ENCODE data around the gene ZNF335. TPM values are rescaled to one million over a fixed set of nuclear protein-coding genes. Genes with fewer than 3 reads are reported as not detected.

The ZNF335 gene
- total and polyA plus RNA-seq, 8 donors, result 7.4 to 27.4 (median 8.8) TPM

DNA sequence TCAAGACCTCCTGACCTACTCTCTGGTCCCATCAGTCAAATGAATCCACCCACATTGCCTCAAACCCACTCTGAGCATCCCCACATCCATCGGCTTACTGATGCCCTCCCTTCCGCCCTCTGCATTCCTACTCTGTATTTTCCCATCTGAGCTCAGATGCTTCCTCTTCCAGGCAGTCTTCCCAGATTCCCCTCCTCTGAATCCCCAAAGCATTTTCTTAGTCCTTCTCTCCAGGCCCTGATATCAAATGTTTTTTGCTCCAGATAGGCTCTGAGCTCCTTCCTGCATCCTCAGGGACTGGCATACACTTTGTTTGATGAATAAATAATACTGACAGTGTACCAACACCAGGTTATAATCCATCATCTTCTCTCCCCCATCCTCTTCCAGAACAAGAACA lies 63.9 kb downstream of the ZNF335 start:
- Histone ChIP-seq H3K27ac (no peak overlapping the region), H3K4me3 (no peak overlapping the region), H3K9me3 (no peaks in the 10 kb centered on the region), H3K36me3 (peaks cover 0 to 19% (median 0%) of the 10 kb centered on the region in 3 donors), H3K27me3 (no peaks in the 10 kb centered on the region), H3K4me1 (no peaks in the 10 kb centered on the region)
- ATAC-seq, result no peak
- intact Hi-C loops (cut with DNase I), result no loop called here
- WGBS, 2 donors, result 93 to 98% methylated on average over 2 of the region's 2 CpGs
- DNase-seq, result no peak
- TF ChIP-seq, protein P1, sequence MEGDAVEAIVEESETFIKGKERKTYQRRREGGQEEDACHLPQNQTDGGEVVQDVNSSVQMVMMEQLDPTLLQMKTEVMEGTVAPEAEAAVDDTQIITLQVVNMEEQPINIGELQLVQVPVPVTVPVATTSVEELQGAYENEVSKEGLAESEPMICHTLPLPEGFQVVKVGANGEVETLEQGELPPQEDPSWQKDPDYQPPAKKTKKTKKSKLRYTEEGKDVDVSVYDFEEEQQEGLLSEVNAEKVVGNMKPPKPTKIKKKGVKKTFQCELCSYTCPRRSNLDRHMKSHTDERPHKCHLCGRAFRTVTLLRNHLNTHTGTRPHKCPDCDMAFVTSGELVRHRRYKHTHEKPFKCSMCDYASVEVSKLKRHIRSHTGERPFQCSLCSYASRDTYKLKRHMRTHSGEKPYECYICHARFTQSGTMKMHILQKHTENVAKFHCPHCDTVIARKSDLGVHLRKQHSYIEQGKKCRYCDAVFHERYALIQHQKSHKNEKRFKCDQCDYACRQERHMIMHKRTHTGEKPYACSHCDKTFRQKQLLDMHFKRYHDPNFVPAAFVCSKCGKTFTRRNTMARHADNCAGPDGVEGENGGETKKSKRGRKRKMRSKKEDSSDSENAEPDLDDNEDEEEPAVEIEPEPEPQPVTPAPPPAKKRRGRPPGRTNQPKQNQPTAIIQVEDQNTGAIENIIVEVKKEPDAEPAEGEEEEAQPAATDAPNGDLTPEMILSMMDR (IDR thresholded peaks at IDR 0.05), result no peak
- no peak for FAIRE-seq

DNA sequence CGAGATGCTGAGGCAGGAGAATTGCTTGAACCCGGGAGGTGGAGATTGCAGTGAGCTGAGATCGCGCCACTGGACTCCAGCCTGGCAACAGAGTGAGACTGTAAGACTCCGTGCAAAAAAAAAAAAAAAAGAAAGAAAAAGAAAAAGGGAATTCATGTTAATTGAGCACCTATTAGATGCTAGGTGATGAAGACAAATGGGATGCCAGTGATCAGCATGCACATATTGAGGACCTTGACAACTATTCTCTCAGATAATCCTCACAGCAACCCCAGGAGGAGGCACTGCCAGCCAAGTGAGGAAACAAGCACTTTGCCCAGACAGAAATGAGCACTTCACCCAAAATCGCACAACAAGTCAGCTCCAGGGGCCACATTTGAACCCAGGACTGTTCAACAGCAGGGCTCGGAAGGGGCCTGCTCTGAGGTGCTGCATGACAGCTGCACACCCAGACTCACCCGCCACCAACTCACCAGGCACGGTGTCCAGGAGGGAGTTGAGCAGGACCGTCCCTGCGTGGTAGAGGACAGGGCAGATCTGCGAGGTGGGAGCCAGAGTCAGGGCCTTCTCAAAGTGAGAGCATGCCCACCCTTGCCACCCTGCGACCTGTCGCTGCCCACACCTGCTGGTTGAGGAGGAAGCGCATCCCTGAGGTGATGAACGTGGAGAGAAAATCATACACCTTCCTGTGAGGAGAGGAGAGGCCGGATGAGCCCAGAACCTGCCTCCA lies 64.6 kb downstream of the ZNF335 start:
- Histone ChIP-seq H3K4me3 (no peak overlapping the region), H3K27ac (no peak overlapping the region), H3K9me3 (no peaks in the 10 kb centered on the region), H3K4me1 (no peaks in the 10 kb centered on the region), H3K27me3 (no peaks in the 10 kb centered on the region), H3K36me3 (peaks cover 0 to 19% (median 0%) of the 10 kb centered on the region in 3 donors)
- WGBS, 2 donors, result 94% methylated on average over 17 of the region's 17 CpGs
- TF ChIP-seq, protein P1 (IDR thresholded peaks at IDR 0.05), result no peak
- DNase-seq (peak in 1 of 6 donors; percentile 17), FAIRE-seq (no peak), ATAC-seq (no peak)
- intact Hi-C loops (cut with DNase I), result no loop called here

DNA sequence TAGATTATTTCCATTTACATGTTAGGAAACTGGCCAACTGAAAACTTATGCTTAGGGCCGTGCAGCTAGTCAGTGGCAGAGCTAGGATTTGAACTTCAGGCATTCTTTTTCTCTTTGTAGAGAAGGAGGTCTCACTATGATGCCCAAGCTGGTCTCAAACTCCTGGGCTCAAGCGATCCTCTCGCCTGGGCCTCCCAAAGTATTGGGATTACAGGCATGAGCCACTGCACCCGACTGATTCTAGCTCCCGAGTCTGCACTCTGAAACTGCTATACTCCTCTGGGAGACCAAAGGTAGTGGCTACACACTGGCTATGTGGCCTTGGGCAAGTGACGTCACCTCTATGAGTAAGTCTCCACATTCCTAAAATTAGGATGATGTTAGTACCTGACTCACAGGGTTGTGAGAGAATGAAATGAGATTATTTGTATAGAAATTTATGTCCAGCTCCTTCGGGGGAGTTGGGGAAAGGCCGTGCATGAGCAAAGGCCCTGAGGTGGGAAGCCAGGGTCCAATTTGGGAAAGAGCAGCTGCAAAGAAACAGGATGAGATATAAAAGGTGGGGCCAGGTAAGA lies 66.4 kb downstream of the ZNF335 start:
- Histone ChIP-seq H3K4me1 (no peaks in the 10 kb centered on the region), H3K4me3 (no peak overlapping the region), H3K27ac (no peak overlapping the region), H3K27me3 (no peaks in the 10 kb centered on the region), H3K36me3 (peaks cover 0 to 31% (median 0%) of the 10 kb centered on the region in 3 donors), H3K9me3 (no peaks in the 10 kb centered on the region)
- TF ChIP-seq, protein P1 (IDR thresholded peaks at IDR 0.05), result no peak
- ATAC-seq (peak in 1 of 4 donors; percentile 43), FAIRE-seq (no peak), DNase-seq (no peak)
- intact Hi-C loops (cut with DNase I), result no loop called here
- 82 to 90% methylated on average over 8 of the region's 8 CpGs for WGBS, 2 donors

DNA sequence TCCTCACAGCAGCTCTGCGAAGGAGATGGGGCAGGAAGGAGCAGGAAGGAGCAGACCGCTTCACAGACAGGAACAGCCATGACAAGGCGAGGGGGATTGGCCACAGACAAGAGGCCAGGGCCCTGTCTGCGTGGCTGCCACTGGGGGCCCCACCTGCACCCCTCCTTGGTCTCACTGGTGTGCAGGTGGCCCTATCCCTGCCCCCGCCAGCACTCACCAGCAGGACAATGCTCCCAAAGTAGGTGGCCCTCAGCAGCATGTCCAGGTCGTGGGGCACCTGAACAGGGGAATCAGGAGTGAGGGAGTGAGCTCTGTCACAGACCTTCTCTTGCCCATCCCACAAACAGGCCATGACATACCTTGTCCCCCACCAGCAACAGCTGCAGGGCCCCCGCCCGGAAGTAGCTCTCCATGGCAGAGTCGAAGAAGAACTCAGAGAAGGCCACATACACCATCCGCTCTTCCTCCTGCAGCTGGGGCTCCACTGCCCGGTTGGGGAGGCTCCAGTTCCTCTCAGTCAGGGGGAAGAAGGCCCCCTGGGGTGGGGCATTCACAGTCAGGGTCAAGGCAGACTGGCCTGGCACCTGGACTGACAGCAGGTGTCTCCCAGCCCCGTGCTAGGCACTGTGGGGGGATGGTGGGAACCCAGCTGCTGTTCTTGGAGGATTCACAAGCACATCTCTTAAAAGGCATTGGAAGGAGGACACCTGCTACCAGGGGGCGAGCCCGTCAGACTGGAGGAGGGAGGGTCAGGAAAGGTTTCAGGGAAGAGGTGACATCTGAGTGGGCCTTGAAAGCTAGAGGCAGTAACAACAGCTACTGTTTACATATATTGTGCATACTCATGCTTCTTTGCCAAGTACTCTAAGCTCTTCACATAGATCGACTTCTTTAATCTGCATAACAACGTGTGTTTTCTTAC lies 67.2 kb downstream of the ZNF335 start:
- no peaks in the 10 kb centered on the region for H3K4me1 ChIP-seq
- no peak overlapping the region for H3K27ac ChIP-seq
- peaks cover 0 to 35% (median 0%) of the 10 kb centered on the region in 3 donors for H3K36me3 ChIP-seq
- H3K9me3 ChIP-seq, result no peaks in the 10 kb centered on the region
- H3K4me3 ChIP-seq, result no peak overlapping the region
- intact Hi-C loops (cut with DNase I), result no loop called here
- ATAC-seq, result no peak
- 82 to 84% methylated on average over 16 of the region's 16 CpGs for WGBS, 2 donors
- TF ChIP-seq, protein P1 (IDR thresholded peaks at IDR 0.05), result no peak
- no peaks in the 10 kb centered on the region for H3K27me3 ChIP-seq
- FAIRE-seq, result no peak
- DNase-seq, result no peak

All from pancreas (tissue), 10 donors.